IMR-90 (cell line): ENCODE results near the gene EIF2S2. TPM values are rescaled to one million over a fixed set of nuclear protein-coding genes. Genes with fewer than 3 reads are reported as not detected.

Experiments used
- ATAC-seq: fragments of 200-7000 bp; cut with Tn5 transposase; 2 replicates; pipeline ENCODE4 v1.9.1; 2020; ENCODE audit warnings: low read depth, mild to moderate bottlenecking, moderate library complexity
- BruUV-seq: library from RNA; stranded (reverse); fragments of 400-500 nt; replicated peaks from 2 replicates; lab custom pipeline; 2021; lab: Mats Ljungman, UMichigan
- CTCF ChIA-PET: fragments of 300-600 bp; formaldehyde crosslinking; extraction: SDS; loops from one replicate; lab custom pipeline; 2021; ENCODE audit warnings: antibody characterized with exemption; lab: Yijun Ruan, JAX
- POLR2A ChIA-PET: fragments of 300-600 bp; sonication (Branson Sonifier 250); formaldehyde crosslinking; loops from one replicate; lab custom pipeline; 2022; ENCODE audit warnings: antibody characterized with exemption; ENCODE audit not compliant: unreplicated experiment; lab: Charles Lee
- DNase-seq: peaks from one replicate; pipeline ENCODE4 v3.0.0; 2013
- H2AFZ ChIP-seq: replicated peaks from 2 replicates; pipeline ENCODE3; 2013; ENCODE audit warnings: low read length, mild to moderate bottlenecking; ENCODE audit not compliant: poor library complexity
- H2AK5ac ChIP-seq: 2 replicates; pipeline ENCODE4 v1.6.1; 2013; ENCODE audit warnings: low read depth, low read length, inconsistent platforms
- H2AK9ac ChIP-seq: replicated peaks from 2 replicates; pipeline ENCODE3; 2013; ENCODE audit warnings: mild to moderate bottlenecking, low read depth, low read length, moderate library complexity; ENCODE audit not compliant: poor library complexity
- H2BK120ac ChIP-seq: 2 replicates; pipeline ENCODE4 v1.6.1; 2013; ENCODE audit warnings: low read depth, low read length, inconsistent platforms
- H2BK15ac ChIP-seq: 3 replicates; pipeline ENCODE4 v1.6.1; 2013; ENCODE audit warnings: low read depth, low read length, inconsistent platforms
- H2BK20ac ChIP-seq: 2 replicates; pipeline ENCODE4 v1.6.1; 2013; ENCODE audit warnings: low read depth, mild to moderate bottlenecking, inconsistent platforms, low read length, moderate library complexity
- H2BK5ac ChIP-seq: 2 replicates; pipeline ENCODE4 v1.6.1; 2013; ENCODE audit warnings: mild to moderate bottlenecking, low read depth, low read length, inconsistent platforms; ENCODE audit not compliant: poor library complexity, severe bottlenecking
- H3K14ac ChIP-seq: replicated peaks from 2 replicates; pipeline ENCODE4 v1.6.1; 2013; ENCODE audit warnings: low read depth, low read length, inconsistent platforms
- H3K18ac ChIP-seq: 2 replicates; pipeline ENCODE4 v1.6.1; 2013; ENCODE audit warnings: low read depth, low read length, control low read depth
- H3K23ac ChIP-seq: 2 replicates; pipeline ENCODE4 v1.6.1; 2013; ENCODE audit warnings: low read depth, low read length, inconsistent platforms
- H3K27ac ChIP-seq: 2 replicates; pipeline ENCODE4 v1.5.1; 2013; ENCODE audit warnings: mild to moderate bottlenecking, control low read depth, low read length; ENCODE audit not compliant: insufficient read depth
- H3K27me3 ChIP-seq: 2 replicates; pipeline ENCODE4 v1.6.1; 2013; ENCODE audit warnings: low read length; ENCODE audit not compliant: control insufficient read depth, insufficient read depth
- H3K36me3 ChIP-seq: 2 replicates; pipeline ENCODE4 v1.6.1; 2013; ENCODE audit warnings: low read length, mixed read lengths; ENCODE audit not compliant: control insufficient read depth, insufficient read depth
- H3K4ac ChIP-seq: 2 replicates; pipeline ENCODE4 v1.6.1; 2013; ENCODE audit warnings: low read depth, low read length, inconsistent platforms
- H3K4me1 ChIP-seq: 2 replicates; pipeline ENCODE4 v1.6.1; 2013; ENCODE audit warnings: low read length, mixed read lengths; ENCODE audit not compliant: control insufficient read depth, insufficient read depth
- H3K4me2 ChIP-seq: 2 replicates; pipeline ENCODE4 v1.6.1; 2013; ENCODE audit warnings: low read depth, mild to moderate bottlenecking, control low read depth, low read length, moderate library complexity
- H3K4me3 ChIP-seq: 2 replicates; pipeline ENCODE4 v1.5.1; 2013; ENCODE audit warnings: low read depth, mild to moderate bottlenecking, control low read depth, low read length, moderate library complexity; ENCODE audit not compliant: insufficient read depth
- H3K56ac ChIP-seq: 2 replicates; pipeline ENCODE4 v1.6.1; 2013; ENCODE audit warnings: low read length, inconsistent platforms; ENCODE audit not compliant: insufficient read depth; ENCODE audit errors: extremely low read depth
- H3K79me1 ChIP-seq, 2 experiments: 2 replicates each; pipeline ENCODE4 v1.6.1; 2013; ENCODE audit warnings: low read length in 2 of 2, inconsistent platforms in 1 of 2, low read depth in 1 of 2
- H3K9ac ChIP-seq: 2 replicates; pipeline ENCODE4 v1.6.1; 2013; ENCODE audit warnings: low read depth, low read length, control low read depth
- H3K9me1 ChIP-seq: 2 replicates; pipeline ENCODE4 v1.6.1; 2013; ENCODE audit warnings: low read length, inconsistent platforms; ENCODE audit not compliant: insufficient read depth
- H3K9me3 ChIP-seq: 2 replicates; pipeline ENCODE4 v1.6.1; 2013; ENCODE audit warnings: low read length; ENCODE audit not compliant: control insufficient read depth, insufficient read depth
- H4K20me1 ChIP-seq: 2 replicates; pipeline ENCODE4 v1.6.1; 2013; ENCODE audit warnings: low read length, inconsistent platforms; ENCODE audit not compliant: insufficient read depth
- H4K5ac ChIP-seq: 2 replicates; pipeline ENCODE4 v1.6.1; 2013; ENCODE audit warnings: mild to moderate bottlenecking, low read depth, low read length, control low read depth
- H4K8ac ChIP-seq, 2 experiments: 2 replicates each; pipeline ENCODE4 v1.6.1; 2013; ENCODE audit warnings: low read depth in 2 of 2, low read length in 2 of 2, control low read depth in 1 of 2, inconsistent platforms in 1 of 2
- H4K91ac ChIP-seq: 2 replicates; pipeline ENCODE4 v1.6.1; 2013; ENCODE audit warnings: low read depth, low read length, inconsistent platforms; ENCODE audit not compliant: insufficient read depth
- BHLHE40 ChIP-seq: fragments of 150-350 bp; IDR thresholded peaks from 2 replicates; pipeline ENCODE4 v1.6.1; 2016; ENCODE audit warnings: mild to moderate bottlenecking, low read depth, low read length
- CEBPB ChIP-seq: IDR thresholded peaks from 2 replicates; pipeline ENCODE4 v1.6.1; 2012; ENCODE audit warnings: low read depth, low read length, improper control_type of control experiment
- CHD1 ChIP-seq: IDR thresholded peaks from 2 replicates; pipeline ENCODE4 v1.6.1; 2012; ENCODE audit warnings: low read depth, low read length, improper control_type of control experiment
- CTCF ChIP-seq: conservative IDR thresholded peaks from 2 replicates; pipeline ENCODE4 v1.5.1; 2012; ENCODE audit warnings: mild to moderate bottlenecking, low read depth, low read length, improper control_type of control experiment
- FOS ChIP-seq: fragments of 150-350 bp; IDR thresholded peaks from 2 replicates; pipeline ENCODE4 v1.6.1; 2016; ENCODE audit warnings: low read depth, low read length
- MAFK ChIP-seq: IDR thresholded peaks from 2 replicates; pipeline ENCODE4 v1.6.1; 2012; ENCODE audit warnings: low read depth, low read length, improper control_type of control experiment
- MAZ ChIP-seq: IDR thresholded peaks from 2 replicates; pipeline ENCODE4 v1.6.1; 2012; ENCODE audit warnings: low read depth, mild to moderate bottlenecking, low read length, improper control_type of control experiment, moderate library complexity, borderline replicate concordance
- MXI1 ChIP-seq: IDR thresholded peaks from 2 replicates; pipeline ENCODE4 v1.6.1; 2012; ENCODE audit warnings: low read depth, mild to moderate bottlenecking, low read length, moderate library complexity, borderline replicate concordance
- NFE2L2 ChIP-seq: fragments of 150-350 bp; IDR thresholded peaks from 2 replicates; pipeline ENCODE4 v1.6.1; 2016; ENCODE audit warnings: low read depth, mild to moderate bottlenecking, low read length
- POLR2A ChIP-seq: IDR thresholded peaks from 2 replicates; pipeline ENCODE4 v1.6.1; 2012; ENCODE audit warnings: mild to moderate bottlenecking, low read depth, low read length
- RAD21 ChIP-seq: IDR thresholded peaks from 2 replicates; pipeline ENCODE4 v1.6.1; 2012; ENCODE audit warnings: low read length, improper control_type of control experiment
- RCOR1 ChIP-seq: IDR thresholded peaks from 2 replicates; pipeline ENCODE4 v1.6.1; 2012; ENCODE audit warnings: mild to moderate bottlenecking, low read length, improper control_type of control experiment; ENCODE audit not compliant: insufficient replicate concordance
- RFX5 ChIP-seq: IDR thresholded peaks from 2 replicates; pipeline ENCODE4 v1.8.0; 2012; ENCODE audit warnings: low read depth, mild to moderate bottlenecking, low read length, moderate library complexity
- SMC3 ChIP-seq: fragments of 150-350 bp; IDR thresholded peaks from 2 replicates; pipeline ENCODE4 v1.6.1; 2016; ENCODE audit warnings: low read depth, mild to moderate bottlenecking, antibody characterized with exemption, low read length, moderate library complexity
- WGBS, 2 experiments: methylation state at CpG; one replicate each; pipeline versions ENCODE4 v1.1.5 to v1.1.7; 2013; ENCODE audit warnings: missing lambda C conversion rate in 2 of 2; ENCODE audit not compliant: insufficient read length in 1 of 2; ENCODE audit errors: extremely low coverage in 2 of 2; 5-methylcytosine and 5-hydroxymethylcytosine counted together
- dilution Hi-C: fragments of 300-500 bp; cut with HindIII; formaldehyde crosslinking; loops from one replicate; pipeline ENCODE4 v1.14.3; 2018; ENCODE audit warnings: low sequenced_read_pairs; ENCODE audit not compliant: unreplicated experiment
- in situ Hi-C: fragments of 300-500 bp; cut with MboI; formaldehyde crosslinking; loops from 3 replicates; pipeline ENCODE4 v1.14.3; 2019; ENCODE audit warnings: low sequenced_read_pairs, inconsistent platforms, mixed read lengths
- intact Hi-C: fragments of 100-400 bp; cut with micrococcal nuclease; formaldehyde crosslinking; loops from 2 replicates; pipeline ENCODE4 v1.10.0; 2022
- polyA plus RNA-seq, 3 experiments: library from polyadenylated mRNA; depleted of rRNA; stranded (reverse); fragments of >200 nt; gene quantifications; 2 replicates each; pipeline ENCODE4 v1.2.3, GENCODE V29; 2012; ENCODE audit warnings: low replicate concordance in 1 of 3
- total RNA-seq: library from RNA; depleted of rRNA; stranded (reverse); fragments of >200 nt; gene quantifications from 2 replicates; pipeline ENCODE4 v1.2.3, GENCODE V29; 2012
- TF ChIP-seq, protein P1 (sequence below): fragments of 150-350 bp; IDR thresholded peaks from 2 replicates; pipeline ENCODE4 v1.6.1; 2017; ENCODE audit warnings: mild to moderate bottlenecking, antibody characterized with exemption, low read length, low read depth
- TF ChIP-seq, protein P2 (sequence below): fragments of 150-350 bp; IDR thresholded peaks from 2 replicates; pipeline ENCODE4 v1.6.1; 2016; ENCODE audit warnings: low read depth, mild to moderate bottlenecking, low read length, moderate library complexity, borderline replicate concordance

Gene EIF2S2
- total and polyA plus RNA-seq, 2 of the 4 experiments (the other 2 are of a cell fraction), result 61.7 to 66.9 TPM

DNA sequence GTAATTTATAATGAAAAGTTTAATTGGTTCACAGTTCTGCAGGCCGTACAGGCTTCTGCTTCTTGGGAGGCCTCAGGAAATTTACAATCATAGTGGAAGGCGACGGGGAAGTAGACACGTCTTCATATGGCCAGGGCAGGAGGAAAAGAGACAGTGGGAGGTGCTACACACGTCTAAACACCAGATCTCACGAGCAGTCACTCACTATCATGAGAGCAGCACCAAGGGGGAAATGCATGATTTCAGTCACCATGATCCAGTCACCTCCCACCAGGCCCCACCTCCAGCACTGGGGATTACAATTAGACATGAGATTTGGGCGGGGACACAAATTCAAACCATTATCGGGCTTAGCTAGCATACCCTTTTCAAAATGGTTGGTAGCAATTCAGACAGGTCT lies 41.2 kb downstream of the EIF2S2 start:
- Histone ChIP-seq H3K14ac (no peak overlapping the region), H3K4me2 (no peak overlapping the region), H4K5ac (no peak overlapping the region), H3K18ac (no peak overlapping the region), H3K56ac (no peak overlapping the region), H2BK15ac (no peak overlapping the region), H3K79me1 (peaks cover 42 to 90% of the 10 kb centered on the region in 2 experiments), H4K8ac (no peak overlapping the region), H3K23ac (no peak overlapping the region), H3K9me3 (no peaks in the 10 kb centered on the region), H4K91ac (no peak overlapping the region), H3K4ac (no peak overlapping the region), H3K4me3 (no peak overlapping the region), H3K4me1 (peaks cover 10% of the 10 kb centered on the region), H2BK5ac (no peak overlapping the region), H3K27me3 (no peaks in the 10 kb centered on the region), H2AFZ (no peak overlapping the region), H2BK120ac (no peak overlapping the region), H3K36me3 (peaks cover 25% of the 10 kb centered on the region), H2AK9ac (no peak overlapping the region), H2BK20ac (no peak overlapping the region), H4K20me1 (peaks cover 73% of the 10 kb centered on the region), H3K9me1 (peaks cover 8% of the 10 kb centered on the region; the same call in 1 of the 2 replicates), H2AK5ac (no peak overlapping the region), H3K27ac (no peak overlapping the region), H3K9ac (no peak overlapping the region)
- dilution Hi-C loops (no loop called here), intact Hi-C loops (loop anchor here (1.0 kb wide), 1 partner anchor 138 kb away; no protein-coding TSS in a partner anchor), in situ Hi-C loops (no loop called here)
- no peak for DNase-seq
- POLR2A ChIA-PET, result no interaction called here
- no TSS peak for BruUV-seq
- ATAC-seq, result no peak
- TF ChIP-seq MXI1 (no peak), FOS (no peak), BHLHE40 (no peak), CTCF (no peak), SMC3 (no peak), RCOR1 (no peak), CHD1 (no peak), POLR2A (no peak), RFX5 (no peak), RAD21 (no peak), MAFK (no peak), CEBPB (no peak), MAZ (no peak), NFE2L2 (no peak)
- TF ChIP-seq, protein P1, sequence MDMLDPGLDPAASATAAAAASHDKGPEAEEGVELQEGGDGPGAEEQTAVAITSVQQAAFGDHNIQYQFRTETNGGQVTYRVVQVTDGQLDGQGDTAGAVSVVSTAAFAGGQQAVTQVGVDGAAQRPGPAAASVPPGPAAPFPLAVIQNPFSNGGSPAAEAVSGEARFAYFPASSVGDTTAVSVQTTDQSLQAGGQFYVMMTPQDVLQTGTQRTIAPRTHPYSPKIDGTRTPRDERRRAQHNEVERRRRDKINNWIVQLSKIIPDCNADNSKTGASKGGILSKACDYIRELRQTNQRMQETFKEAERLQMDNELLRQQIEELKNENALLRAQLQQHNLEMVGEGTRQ, result no peak
- TF ChIP-seq, protein P2, sequence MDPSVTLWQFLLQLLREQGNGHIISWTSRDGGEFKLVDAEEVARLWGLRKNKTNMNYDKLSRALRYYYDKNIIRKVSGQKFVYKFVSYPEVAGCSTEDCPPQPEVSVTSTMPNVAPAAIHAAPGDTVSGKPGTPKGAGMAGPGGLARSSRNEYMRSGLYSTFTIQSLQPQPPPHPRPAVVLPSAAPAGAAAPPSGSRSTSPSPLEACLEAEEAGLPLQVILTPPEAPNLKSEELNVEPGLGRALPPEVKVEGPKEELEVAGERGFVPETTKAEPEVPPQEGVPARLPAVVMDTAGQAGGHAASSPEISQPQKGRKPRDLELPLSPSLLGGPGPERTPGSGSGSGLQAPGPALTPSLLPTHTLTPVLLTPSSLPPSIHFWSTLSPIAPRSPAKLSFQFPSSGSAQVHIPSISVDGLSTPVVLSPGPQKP, result no peak
- CTCF ChIA-PET, result interaction anchor here (1.0 kb wide), 1 partner anchor 208 kb away, joined by 6 read pairs; no protein-coding TSS in a partner anchor
- no CpG with 5 or more reads among the region's 8 CpGs for WGBS, 2 experiments
